RPMI7951 (cell line): ENCODE measurements around the gene CCDC3. TPM values are rescaled to one million over a fixed set of nuclear protein-coding genes. Genes with fewer than 3 reads are reported as not detected.

Experiments
- DNase-seq: peaks from one replicate; pipeline ENCODE4 v3.0.0-alpha.2; 2012; ENCODE audit warnings: low read depth
- total RNA-seq: library from RNA; depleted of rRNA; stranded (reverse); fragments of >200 nt; shearing (Covaris generic); gene quantifications from 2 replicates; pipeline ENCODE4 v1.2.3, GENCODE V29; 2014

The CCDC3 gene
- total RNA-seq, 1 experiment from 2014 or later = not detected

GRCh38 chr10:13000431-13000830, 1.1 kb downstream of the CCDC3 start:
- no peak for DNase-seq

- no peak for DNase-seq
These were observed 1.7 kb downstream of the CCDC3 start for GRCh38 chr10:12999849-13000248.

GRCh38 chr10:12995425-12995861, 6.1 kb downstream of the CCDC3 start:
- DNase-seq = no peak

GRCh38 chr10:12993595-12993994, 7.9 kb downstream of the CCDC3 start:
- no peak for DNase-seq

DNA sequence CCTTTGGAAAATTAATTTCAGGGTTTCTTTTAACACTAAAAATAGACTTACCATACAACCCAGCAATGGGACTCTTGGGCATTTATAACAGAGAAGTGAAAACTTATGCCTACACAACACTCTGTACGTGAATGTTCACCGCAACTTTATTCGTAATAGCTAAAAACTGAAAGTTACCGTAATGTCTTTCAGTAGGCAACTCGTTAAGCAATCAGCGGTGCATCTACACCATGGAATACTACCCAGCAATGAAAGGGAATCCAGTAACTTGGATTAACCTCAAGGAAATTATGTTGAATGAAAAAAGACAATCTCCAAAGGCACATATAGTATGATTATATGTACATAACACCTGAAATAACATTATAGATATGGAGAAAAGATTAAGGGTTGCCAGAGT, 16.2 kb downstream of the CCDC3 start:
- DNase-seq = no peak

GRCh38 chr10:12984165-12984747, 17.3 kb downstream of the CCDC3 start:
- peak; percentile 32 for DNase-seq

- peak; percentile 21 for DNase-seq
These were observed 17.9 kb downstream of the CCDC3 start for GRCh38 chr10:12983568-12983967.

DNA sequence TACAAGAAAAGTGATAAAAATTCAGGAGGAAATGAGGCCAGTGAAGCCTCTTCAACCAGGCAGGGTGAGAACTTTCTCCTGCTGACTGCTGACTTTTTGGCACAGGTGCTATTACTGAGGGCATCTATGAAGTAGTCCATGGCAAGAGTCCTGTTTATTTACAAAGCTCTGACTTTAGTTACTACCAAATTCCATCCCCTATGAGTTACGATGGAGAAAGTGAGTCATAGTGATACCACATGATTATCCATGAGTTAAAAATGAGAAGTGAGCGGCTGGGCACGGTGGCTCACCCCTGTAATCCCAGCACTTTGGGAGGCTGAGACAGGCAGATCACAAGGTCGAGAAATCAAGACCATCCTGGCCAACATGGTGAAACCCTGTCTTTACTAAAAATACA, 19.9 kb downstream of the CCDC3 start:
- peak; percentile 56 for DNase-seq

GRCh38 chr10:12980713-12981306, 20.7 kb downstream of the CCDC3 start:
- no peak for DNase-seq

GRCh38 chr10:12980102-12980661, 21.3 kb downstream of the CCDC3 start:
- DNase-seq = no peak

GRCh38 chr10:12978891-12979290, 22.6 kb downstream of the CCDC3 start:
- no peak for DNase-seq

DNA sequence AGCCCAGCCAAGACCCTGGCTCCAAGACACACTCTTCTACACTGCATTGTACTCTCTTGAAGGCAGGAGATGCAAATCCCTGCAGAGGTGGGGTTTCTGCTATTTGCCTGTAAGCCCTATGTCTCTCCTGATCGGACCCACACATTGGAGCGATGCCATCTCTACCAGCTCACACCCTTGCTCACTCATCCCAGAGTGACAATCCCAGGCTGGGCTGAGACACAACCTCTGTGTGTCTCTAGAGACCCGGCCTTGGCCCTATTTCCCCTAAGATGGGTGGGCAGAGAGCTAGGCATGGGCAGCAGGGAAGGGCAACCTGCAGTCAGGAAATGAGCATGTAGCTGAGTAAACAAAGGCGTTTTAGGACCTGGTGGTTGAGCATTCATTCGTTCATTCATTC, 25.6 kb downstream of the CCDC3 start:
- no peak for DNase-seq

GRCh38 chr10:12975266-12975665, 26.2 kb downstream of the CCDC3 start:
- no peak for DNase-seq

DNA sequence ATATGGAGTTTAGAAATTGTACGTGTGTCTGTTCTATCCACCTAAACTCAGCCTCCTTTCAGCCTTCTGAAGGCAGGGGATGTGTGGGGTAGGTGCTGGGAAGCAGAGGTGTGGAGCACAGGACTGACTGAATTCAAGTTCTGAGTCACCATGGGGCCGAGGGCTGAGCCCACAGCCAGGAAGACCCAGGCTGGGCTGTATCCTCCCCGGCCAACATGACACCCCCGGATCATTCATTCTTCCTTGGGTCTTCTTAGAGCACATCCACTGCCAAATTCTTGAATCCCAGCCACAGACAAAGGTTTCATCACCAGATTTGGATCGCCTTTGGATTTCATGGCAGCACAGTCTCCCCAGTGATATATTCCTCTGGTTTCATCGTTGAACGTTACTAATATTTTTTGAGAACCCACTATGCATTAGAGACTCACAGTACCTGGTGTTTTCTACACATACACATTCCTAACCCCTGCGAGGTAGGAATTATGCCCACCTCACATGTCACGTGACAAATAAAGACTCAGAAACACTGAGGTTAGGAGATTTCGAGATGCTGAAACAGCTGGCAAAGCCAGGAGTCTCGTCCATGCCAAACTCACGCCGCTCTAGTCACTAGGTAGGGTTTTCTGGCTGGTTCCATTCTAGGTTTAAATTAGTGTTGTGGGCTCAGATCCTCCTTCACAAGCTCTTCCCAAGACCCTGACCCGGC, 26.9 kb downstream of the CCDC3 start:
- no peak for DNase-seq

DNA sequence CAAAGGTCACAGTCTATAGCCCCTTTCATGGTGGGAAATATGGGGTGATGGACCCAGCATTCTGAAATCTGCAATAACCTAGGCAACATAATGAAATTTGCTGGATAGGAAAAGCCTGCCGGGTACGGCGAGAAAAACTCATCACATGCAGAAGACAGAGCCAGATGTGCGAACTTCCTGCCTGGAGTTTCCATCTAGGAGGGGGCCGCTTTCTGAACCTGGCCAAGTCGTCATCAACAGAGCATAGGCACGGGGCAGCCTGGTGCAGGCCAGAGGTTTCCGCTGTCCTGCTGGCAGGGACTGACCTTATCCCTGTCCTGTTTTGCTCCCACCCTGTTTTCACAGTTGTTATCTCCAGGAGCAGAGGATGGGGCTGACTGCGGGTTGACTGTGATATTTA, 27.4 kb downstream of the CCDC3 start:
- DNase-seq = no peak

- no peak for DNase-seq
These were observed 28.3 kb downstream of the CCDC3 start for GRCh38 chr10:12973149-12973718.

DNA sequence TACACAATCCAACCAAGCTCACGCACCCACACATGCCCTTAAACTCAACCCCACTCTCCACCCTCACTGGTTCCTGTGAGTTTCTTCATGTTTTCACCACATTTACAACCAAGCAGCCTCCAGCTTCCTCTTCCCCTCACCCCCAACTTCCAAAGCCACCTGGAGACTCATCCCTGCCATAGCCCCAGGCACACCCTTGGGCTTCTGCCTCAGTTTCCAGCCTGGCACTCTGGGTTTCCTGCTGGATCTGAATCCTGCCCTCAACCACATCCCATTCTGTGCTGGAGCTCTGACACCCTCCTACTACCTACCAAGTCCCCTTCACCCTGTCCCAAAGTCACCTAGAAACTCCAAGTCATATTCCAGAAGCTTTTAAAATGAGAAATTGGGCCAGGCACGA, 29.4 kb downstream of the CCDC3 start:
- DNase-seq = no peak

- DNase-seq = no peak
These were observed 30.3 kb downstream of the CCDC3 start for GRCh38 chr10:12971001-12971788.

DNA sequence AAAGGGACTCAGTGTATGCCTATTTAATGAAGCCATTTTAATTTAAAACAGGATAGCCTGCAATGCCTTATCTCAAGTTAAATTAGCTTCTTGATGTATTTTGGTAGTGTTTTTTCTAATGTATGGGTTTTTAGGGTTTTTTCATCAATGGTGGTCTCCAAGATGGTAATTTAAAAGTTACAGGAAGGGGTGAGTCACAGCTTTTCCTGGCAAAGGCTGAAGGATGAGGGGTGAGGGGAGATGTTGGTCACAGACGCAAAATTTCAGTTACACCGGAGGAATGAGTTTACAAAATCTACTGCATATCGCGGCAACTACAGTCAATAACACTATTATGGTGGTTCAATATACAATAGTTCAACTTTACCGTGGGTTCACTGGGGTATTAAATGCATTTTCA, 31.6 kb downstream of the CCDC3 start:
- no peak for DNase-seq

DNA sequence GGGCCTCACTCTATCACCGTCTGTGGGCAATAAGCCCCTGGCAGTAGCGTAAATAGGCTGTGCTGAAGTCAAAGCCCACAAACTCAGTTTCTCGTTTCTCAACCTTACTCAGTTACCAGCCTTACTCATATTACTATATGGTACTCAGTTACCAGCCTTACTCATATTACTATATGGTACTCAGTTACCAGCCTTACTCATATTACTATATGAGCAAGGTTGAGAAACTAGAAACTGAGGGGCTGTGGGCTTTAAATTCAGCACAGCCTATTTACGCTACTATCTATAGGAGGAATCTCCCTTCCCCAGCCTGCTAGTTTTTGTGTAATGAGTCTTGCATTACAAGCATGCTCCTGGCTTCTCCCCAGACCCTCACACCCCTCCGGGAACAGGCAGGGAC, 35.4 kb downstream of the CCDC3 start:
- DNase-seq = no peak

GRCh38 chr10:12965571-12965970, 35.9 kb downstream of the CCDC3 start:
- DNase-seq = no peak

- no peak for DNase-seq
These were observed 39.0 kb downstream of the CCDC3 start for GRCh38 chr10:12962556-12962955.
